Brain pericyte (primary cell): ENCODE data around the gene CDK19.
"Not testable (repeated sequence)": the region's sequence is repeated elsewhere in the genome, so short reads cannot be mapped to it uniquely, and the experiment has no call there.

Experiments used
- DNase-seq: peaks from one replicate; pipeline ENCODE4 v3.0.0-alpha.2; 2012; ENCODE audit warnings: low read depth, low spot score

CDK19 gene

DNA sequence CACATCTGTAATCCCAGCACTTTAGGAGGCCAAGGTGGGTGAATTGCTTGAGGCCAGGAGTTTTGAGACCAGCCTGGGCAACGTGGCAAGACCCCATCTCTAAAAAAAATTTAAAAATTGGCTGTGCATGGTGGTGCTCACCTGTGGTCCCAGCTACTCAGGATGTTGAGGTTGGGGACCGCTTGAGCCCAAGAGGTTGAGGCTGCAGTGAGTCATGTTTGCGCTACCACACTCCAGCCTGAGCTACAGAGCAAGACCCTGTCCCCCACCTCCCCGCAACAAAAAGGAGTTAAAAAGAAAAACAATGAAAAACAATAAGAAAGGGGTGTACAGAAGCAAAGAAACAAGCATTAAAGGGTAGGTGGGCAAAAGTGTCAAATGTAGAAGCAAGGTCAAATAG is 57.3 kb downstream of the CDK19 start:
- no peak for DNase-seq

DNA sequence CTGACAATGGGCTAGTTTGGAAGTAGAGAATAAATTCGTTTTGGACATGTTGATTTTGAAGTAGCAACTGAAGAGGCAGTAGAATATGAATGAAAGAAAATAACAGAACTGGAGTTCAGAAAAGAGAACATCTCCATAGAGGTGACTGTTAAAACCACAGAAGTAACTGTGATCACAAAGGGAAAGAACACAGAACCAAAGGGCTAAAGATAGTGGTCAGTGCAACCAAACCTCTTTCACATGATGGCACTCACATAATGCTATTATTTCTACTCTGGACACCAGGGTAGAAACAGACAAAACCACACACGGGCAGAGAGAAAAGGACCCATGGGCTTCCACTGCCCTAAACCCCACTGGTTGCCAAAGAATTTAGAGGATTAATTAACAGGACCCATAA is 58.5 kb downstream of the CDK19 start:
- DNase-seq = no peak

DNA sequence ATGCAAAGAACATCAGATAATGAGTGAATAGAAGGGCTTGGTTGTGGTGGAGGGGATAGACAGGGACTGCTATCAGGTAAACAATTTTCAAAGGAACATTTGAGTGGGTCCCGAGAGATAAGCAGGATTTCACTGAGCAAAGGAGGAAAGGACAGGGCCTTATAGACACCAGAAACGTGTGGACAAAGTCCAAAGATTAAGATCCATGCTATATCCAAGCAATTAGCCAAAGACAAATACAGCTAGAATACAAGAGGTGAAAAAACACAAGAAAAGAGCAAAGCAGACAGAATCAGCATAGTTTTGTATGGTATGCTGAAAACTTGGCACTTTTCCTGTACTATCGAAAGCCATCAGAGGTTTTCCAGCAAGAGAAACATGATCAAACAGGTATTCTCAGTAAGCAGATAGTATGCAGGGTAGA is 59.8 kb downstream of the CDK19 start:
- no peak for DNase-seq

DNA sequence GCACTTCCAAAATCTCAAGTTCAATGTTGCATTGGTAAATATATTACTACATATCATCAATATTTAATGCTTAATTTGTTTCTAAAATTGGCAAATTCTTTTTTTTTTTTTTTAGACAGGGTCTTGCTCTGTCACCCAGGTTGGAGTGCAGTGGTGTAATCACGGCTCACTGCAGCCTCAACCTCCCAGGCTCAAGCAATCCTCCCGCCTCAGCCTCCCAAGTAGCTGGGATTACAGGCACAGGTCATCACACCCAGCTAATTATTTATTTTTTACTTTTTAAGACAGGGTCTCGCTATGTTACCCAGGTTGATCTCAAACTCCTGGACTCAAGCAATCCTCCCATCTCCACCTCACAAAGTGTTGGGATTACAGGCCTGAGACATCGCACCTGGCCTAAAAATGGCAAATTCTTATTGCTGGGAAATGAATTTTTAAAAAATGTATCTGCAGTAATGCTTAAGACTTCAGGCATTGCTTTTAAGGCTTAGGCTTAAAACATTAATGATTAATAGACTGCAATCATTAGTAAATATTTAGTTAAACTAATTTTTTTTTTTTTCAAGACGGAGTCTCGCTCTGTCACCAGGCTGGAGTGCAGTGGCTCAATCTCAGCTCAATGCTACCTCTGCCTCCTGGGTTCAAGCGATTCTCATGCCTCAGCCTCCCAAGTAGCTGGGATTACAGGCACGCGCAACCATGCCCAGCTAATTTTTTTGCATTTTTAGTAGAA is 61.2 kb downstream of the CDK19 start:
- DNase-seq = not testable (repeated sequence)

DNA sequence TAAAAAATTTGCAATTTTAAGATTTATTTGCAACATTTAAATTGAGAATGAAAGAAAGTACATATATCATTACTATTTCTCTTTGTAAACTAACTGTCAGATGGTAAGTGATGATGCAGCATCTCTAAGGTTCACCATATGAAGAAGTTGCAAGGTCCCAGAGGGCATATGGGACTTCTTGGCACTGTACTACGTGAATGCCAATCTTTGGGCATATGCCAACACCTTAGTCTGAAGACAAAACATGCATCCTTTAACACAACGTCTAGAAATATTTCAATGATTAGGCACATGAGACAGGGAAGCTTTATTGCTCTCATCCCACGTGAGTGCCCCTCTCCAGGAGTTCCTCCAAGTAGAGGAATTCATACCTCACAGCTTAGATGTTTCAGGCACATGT is 66.8 kb downstream of the CDK19 start:
- DNase-seq = no peak

DNA sequence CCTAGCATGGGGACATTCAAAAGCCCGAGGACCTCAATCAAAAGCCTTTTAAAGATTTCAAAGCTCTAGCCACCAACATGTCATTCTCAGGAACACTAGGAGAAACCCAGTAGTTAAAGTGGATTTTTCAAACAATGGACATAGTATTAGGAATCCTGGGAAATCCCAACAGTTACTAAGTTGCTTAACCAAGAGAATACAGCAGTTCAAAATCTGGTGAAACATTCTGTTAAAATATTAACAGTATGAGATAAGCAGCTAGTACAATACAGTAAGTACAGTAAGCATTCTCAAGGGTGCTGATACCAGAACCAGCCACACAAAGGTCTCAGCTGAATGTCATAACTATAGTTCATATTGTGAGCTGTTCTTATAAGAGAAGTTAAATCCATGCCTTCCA is 68.6 kb downstream of the CDK19 start:
- DNase-seq = no peak

DNA sequence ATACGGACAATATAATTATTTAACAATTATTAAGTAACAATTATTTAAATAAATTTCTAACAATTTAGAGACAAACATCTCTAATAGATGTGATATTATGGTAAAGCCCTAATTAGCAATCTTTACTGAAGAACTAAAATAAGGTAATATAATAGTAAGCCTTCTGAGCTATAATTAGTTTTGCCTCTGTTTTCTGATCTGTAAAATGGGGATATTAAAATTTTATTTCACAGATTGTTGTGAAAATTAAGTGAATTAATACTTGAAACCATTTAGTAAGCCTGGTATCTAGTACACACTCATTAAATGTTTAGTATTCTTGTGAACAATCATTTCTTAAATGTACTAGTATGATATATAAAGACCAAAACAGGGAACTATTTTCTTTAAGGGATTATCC is 70.3 kb downstream of the CDK19 start:
- DNase-seq = no peak

DNA sequence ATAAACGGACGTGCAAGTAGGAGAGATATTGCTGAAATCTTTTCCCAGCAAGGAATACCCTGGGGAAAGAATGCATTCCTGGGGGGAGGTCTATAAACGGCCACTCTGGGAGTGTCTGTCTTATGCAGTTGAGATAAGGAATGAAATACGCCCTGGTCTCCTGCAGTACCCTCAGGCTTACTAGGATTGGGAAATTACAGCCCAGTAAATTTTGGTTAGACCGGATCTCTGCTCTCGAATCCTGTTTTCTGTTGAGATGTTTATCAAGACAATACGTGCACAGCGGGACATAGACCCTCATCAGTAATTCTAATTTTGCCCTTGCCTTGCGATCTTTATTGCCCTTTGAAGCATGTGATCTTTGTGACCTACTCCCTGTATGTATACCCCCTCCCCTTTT is 72.7 kb downstream of the CDK19 start:
- not testable (repeated sequence) for DNase-seq

DNA sequence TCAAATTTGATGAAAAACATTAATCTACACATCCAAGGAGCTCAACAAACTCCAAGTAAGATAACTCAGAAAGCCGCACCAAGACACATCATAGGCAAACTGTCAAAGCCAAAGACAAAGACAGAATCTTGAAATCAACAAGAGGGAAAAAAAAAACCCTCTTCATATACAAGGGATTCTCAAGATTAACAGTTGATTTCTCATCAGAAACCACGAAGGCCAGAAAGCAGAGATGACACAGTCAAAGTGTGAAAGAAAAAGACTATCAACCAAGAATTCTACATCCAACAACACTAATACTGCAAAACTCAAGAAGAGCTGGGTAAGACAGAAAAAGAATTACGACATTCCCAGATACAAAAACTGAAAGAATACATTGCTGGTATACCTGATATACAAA is 73.8 kb downstream of the CDK19 start:
- DNase-seq = no peak

DNA sequence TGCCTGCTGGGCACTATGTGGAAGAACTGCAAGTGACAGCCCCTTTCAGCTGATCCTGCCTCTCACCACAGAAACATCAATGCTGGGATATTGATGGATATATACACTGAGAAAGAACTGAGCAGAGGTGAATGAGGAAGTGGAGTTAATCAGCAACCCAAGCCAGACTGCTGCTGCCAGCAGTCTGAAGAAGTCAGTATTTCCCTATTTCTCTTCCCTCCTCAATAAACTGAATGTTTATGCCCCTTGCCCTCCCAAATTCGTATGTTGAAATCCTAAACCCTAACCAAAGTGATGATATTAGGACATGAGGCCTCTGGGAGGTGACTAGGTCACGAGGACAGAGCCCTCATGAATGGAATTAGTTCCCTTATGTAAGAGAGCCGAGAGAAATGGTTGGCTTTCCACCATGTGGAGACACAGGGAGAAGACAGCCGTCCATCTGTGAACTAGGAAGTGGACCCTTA is 76.3 kb downstream of the CDK19 start:
- DNase-seq = no peak

DNA sequence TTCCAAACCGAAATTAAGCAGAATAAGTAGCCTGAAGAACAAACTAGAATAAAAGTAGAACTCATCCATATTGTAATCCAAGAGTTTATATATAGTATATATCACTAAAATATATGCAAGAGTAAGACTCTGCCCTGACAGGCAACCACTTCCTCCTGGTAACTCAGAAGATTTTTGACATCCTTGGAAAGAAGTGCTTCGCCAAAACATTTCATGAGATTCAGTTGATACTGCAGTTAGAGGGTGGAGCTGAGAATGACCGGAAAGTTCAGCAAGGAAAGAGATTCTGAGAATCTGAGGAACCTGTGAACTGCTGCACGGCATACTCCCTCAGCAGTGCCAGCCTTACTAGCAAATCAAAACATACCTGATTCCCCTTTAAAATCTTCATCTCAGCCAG is 79.6 kb downstream of the CDK19 start:
- DNase-seq = no peak

DNA sequence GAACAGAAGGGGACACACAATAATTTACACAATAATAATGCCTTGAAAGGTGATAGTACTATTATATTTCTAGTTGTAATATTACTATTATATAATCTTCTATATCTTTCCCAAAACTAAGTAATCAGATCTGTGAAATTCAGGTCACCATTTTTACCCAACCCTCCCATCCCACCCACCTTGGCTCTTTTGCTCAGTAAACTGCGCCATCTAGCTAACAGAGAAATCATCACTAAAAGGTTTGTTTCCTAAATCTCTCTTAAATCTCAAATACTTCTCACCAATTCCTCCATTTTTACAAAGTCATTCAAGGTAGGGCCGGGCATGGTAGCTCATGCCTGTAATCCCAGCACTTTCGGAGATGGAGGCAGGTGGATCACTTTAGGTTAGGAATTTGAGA is 83.4 kb downstream of the CDK19 start:
- no peak for DNase-seq

DNA sequence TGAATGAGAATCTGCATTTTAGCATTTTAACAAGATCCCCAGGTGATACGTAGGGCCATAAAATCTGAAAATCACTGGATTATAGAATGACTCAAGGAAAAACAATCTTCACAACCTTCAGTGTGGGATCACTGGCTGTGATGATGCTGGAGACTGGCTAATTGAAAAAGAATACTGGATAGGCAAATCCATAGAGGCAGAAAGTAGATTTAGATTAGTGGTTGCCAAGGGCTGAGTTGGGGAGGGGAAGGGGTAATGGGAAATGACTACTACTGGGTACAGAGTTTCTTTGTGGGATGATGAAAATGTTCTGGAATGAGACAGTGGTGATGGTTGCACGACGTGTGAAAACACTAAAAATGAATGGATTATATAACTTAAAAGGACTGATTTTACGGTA is 84.1 kb downstream of the CDK19 start:
- DNase-seq = no peak

DNA sequence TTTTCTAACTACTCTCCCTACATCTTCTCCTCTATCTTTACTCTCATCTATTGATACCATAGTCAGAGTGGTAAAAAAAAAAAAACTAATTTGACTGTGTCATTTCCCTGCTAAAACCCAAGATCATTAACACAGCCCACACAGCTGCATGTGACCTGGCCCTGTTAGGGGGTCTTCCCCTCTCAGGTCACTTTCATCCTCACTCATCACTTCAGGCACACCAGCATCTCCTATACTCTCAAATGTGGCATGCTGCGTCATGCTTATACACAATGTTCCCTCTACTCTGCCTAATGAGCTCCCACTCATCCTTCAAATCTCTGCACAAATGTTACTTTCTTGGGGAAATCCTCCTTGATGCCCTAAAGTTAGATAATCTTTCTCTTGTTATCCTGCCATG is 86.8 kb downstream of the CDK19 start:
- DNase-seq = no peak

DNA sequence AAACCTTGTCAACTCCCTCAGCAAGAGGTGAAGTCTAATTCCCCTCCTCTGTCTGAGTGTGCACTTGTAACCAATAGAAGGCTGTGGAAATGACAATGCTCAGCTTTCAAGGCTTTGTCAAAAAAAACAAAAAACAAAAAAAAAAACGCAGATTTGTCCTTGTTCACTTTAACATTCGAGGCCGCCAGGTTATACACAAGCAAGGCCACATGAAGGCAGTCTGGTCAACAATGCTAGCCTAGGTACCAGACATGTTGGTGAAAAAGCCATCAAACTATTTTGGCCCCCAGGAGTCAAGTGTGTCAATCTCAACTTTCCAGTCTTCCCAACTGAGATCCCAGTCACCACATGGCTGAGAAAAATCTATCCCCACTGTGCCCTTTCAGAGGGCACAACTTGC is 92.3 kb downstream of the CDK19 start:
- no peak for DNase-seq

DNA sequence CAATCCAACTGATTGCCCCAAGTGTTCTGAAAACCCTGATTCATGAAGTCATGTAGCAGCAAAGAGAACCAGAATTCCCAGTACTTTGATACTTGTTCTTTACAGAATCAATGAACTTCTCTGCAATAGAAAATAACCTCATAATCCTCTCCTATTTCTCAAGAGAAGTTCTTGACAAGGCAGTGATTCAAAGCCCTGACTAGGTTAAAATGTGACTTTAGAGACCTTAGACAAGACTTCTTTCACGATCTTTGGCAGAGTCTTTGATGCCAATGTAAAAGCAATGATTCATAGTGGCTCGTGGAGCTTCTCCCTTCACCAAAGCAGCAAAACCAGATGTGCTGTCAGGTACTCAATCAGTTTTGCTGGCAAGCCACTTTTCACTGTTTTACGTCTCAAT is 95.2 kb downstream of the CDK19 start:
- DNase-seq = no peak

DNA sequence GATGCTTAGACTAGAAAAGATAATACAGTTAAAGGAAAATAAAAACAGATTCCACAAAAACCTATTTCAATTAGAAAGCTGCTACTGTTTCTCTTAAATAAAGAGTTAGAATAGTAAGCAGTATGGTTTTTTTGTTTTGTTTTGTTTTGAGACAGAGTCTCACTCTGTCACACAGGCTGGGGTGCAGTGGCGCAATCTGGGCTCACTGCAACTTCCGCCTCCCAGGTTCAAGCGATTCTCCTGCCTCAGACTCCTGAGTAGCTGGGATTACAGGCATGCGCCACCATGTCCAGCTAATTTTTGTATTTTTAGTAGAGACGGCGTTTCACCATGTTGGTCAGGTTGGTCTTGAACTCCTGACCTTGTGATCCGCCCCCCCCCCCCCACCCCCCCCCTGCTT is 95.7 kb downstream of the CDK19 start:
- DNase-seq = not testable (repeated sequence)

DNA sequence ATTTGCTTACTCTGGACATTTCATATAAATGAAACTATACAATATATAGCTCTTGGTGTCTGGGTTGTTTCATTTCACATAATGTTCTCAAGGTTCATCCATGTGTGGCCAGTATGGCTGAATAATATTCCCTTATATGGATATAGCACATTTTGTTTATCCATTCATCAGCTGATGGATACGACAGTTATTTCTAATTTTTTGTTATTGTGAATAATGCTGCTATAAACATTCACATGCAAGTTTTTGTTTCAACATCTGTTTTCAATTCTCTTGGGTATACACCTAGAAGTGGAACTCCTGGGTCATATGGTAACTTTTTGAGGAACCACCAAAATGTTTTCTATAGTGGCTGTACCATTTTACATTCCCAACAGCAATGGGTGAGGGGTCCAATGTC is 101.1 kb downstream of the CDK19 start:
- DNase-seq = no peak

DNA sequence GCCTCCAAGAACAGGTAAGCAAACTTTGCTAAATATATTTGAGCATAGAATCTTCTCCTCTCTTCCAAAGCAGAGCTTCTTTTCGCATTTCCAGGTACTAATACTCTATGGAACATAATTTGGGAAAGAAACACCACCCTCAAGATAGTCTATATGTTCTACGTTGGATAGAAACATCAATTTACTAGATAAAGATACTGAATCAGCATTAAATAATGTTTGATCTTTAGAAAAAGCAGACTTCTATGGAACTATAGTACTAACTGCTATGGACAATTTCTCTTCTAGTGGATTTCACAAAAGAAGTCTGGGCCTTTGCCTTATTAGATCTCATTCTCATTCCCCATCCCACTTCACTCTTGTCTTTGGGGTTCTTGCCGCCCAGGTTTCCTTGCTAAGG is 103.0 kb downstream of the CDK19 start:
- DNase-seq = no peak

DNA sequence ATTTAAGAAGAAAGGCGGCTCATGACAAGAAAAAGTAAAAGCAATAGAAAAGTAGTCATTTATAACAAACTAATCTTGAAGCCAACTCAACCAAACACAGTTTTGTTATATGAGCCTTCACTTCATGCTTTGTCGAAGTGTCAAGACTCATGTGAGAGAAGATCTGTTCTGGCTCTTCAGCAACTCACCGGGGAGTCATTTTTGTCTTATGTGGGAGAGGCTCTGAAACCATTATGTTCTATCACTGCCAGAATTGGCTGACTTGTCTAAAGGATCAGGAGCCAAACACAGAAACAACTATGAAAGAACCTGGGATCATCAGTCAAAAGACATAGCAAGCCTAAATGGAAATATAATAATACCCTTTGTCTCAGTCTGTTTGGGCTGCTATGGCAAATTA is 105.2 kb downstream of the CDK19 start:
- DNase-seq = no peak

DNA sequence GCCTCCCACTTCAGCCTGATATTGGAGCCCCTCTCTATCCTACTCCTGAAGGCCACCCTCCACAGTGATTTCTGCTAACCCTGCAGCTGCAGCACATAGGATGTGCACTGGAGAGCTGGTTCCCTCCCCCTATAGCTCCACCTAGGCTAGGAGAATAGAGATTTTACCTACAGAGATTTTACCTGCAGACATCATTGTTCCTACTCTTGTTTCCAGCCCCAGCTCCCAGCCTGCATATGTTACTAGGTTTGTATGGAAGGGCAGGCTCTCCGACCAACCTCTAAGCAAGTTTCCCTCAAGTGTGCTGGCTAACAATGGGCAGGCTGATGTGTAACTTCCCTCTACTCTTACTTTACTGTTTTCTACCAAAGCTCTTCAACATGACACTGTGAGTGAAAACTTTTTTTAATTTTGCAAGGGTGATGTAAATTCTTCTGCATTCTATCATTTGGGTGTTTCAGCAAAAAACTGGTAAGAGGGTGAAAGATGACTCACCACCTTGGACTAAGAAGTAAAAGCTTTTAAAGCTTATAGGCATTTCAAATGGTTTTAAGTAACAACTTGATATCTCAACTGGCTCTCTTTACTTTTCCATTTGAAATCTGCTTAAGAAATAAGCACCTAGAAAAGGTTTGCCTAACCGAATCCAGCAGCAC is 106.8 kb downstream of the CDK19 start:
- no peak for DNase-seq

DNA sequence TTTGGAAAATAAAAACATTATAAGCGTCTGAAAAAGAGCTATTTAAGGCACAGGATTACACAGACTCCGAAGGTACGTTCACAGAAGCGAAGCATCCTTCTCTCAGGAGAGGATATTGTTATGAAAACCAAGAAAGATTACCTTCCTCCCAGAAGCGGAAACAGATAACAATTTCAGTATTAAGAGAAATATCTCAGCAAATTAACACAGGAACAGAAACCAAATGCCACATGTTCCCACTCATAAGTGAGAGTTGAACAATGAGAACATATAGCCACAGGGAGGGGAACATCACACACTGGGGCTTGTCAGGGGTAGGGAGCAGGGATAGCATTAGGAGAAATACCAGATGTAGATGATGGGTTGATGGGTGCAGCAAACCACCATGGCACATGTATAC is 109.7 kb downstream of the CDK19 start:
- no peak for DNase-seq

DNA sequence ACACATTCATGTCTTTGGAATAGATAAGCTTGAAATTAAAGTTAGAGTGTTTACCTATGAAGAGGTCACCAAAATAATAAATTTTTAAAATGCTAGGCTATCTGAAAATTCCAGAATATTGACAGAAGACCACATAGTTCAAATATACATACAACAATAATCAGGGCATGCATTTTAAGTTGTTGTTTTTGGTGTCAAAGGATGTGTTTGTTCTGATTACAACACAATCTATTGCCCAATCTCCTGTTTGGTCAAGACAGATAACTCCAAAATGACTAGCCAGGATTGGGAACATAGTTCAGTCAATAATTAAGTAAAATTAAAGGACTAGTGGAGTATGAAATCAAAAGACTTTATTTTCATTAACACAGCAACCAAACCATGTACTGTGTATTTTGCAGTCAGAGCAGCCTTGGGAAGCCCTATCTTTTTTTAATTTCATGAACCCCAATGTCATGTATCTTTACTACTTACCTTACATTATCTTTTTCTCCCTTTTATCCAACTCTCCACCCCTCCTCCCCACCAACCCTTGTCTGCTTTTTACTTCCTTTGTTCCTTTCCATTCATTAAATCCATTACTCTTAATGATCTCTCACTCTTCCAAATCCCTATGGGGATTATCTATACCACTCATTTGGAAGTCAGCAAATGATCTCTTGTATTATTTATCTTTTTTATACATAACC is 111.2 kb downstream of the CDK19 start:
- no peak for DNase-seq
